SJCRH30 (cell line): ENCODE measurements around the gene C1RL. TPM values are rescaled to one million over a fixed set of nuclear protein-coding genes. Genes with fewer than 3 reads are reported as not detected.

Source experiments
- DNase-seq, 2 experiments: peaks; one replicate each; pipeline ENCODE4 v3.0.0-alpha.2; 2015 to 2020
- H3K27ac ChIP-seq: fragments of 250-450 bp; sonication (Bioruptor Pico); 2 replicates; pipeline ENCODE4 v1.5.1; 2020; ENCODE audit warnings: mild to moderate bottlenecking, moderate library complexity
- H3K27me3 ChIP-seq: fragments of 250-450 bp; sonication (Bioruptor Pico); 2 replicates; pipeline ENCODE4 v1.5.1; 2020; ENCODE audit warnings: mild to moderate bottlenecking, moderate library complexity
- H3K36me3 ChIP-seq: fragments of 250-450 bp; sonication (Bioruptor Pico); 2 replicates; pipeline ENCODE4 v1.5.1; 2020; ENCODE audit warnings: mild to moderate bottlenecking, moderate library complexity
- H3K4me1 ChIP-seq: fragments of 250-450 bp; sonication (Bioruptor Pico); 2 replicates; pipeline ENCODE4 v1.5.1; 2020; ENCODE audit warnings: mild to moderate bottlenecking, moderate library complexity
- H3K4me3 ChIP-seq: fragments of 250-450 bp; sonication (Bioruptor Pico); 2 replicates; pipeline ENCODE4 v1.5.1; 2020; ENCODE audit warnings: mild to moderate bottlenecking, moderate library complexity
- H3K9me3 ChIP-seq: fragments of 250-450 bp; sonication (Bioruptor Pico); replicated peaks from 2 replicates; pipeline ENCODE4 v1.5.1; 2020; ENCODE audit warnings: mild to moderate bottlenecking, moderate library complexity
- total RNA-seq: library from RNA; depleted of rRNA; stranded (reverse); fragments of >200 nt; shearing (Covaris generic); gene quantifications from 2 replicates; pipeline ENCODE4 v1.2.3, GENCODE V29; 2014

Gene C1RL
- total RNA-seq, 1 experiment from 2014 or later: 4.7 TPM

- peak within 1 kb of the TSS; percentile 63 for H3K4me3 ChIP-seq
- DNase-seq: no peak
- no peaks in the 10 kb centered on the region for H3K9me3 ChIP-seq
- H3K36me3 ChIP-seq: no peaks in the 10 kb centered on the region
- H3K27ac ChIP-seq: no peak within 1 kb of the TSS
- 0 out of 2 replicates have a peak, but pooled peaks cover 5% of the 10 kb centered on the region for H3K4me1 ChIP-seq
- peaks cover 16% of the 10 kb centered on the region for H3K27me3 ChIP-seq
These were observed 19.8 kb upstream of the C1RL start, which contains the start of gene RBP5 for GRCh38 chr12:7128681-7129286. Gene RBP5, minus strand, starts transcription at chr12:7128889. Its CDS starts 114 bp downstream, at chr12:7128775.

- H3K9me3 ChIP-seq: no peaks in the 10 kb centered on the region
- no peaks in the 10 kb centered on the region for H3K36me3 ChIP-seq
- H3K27me3 ChIP-seq: peaks cover 16% of the 10 kb centered on the region
- no peak overlapping the region for H3K27ac ChIP-seq
- H3K4me1 ChIP-seq: 0 out of 2 replicates have a peak, but pooled peaks cover 5% of the 10 kb centered on the region
- no peak for DNase-seq
- H3K4me3 ChIP-seq: no peak overlapping the region
These were observed 19.1 kb upstream of the C1RL start for GRCh38 chr12:7127916-7128626.

- Histone ChIP-seq H3K4me1 (0 out of 2 replicates have a peak, but pooled peaks cover 5% of the 10 kb centered on the region), H3K27me3 (peaks cover 9% of the 10 kb centered on the region), H3K36me3 (no peaks in the 10 kb centered on the region), H3K27ac (no peak overlapping the region), H3K9me3 (no peaks in the 10 kb centered on the region), H3K4me3 (no peak overlapping the region)
- DNase-seq: no peak
These were observed 16.7 kb upstream of the C1RL start for GRCh38 chr12:7125632-7126227.

- no peaks in the 10 kb centered on the region for H3K9me3 ChIP-seq
- no peak overlapping the region for H3K27ac ChIP-seq
- no peak overlapping the region for H3K4me3 ChIP-seq
- DNase-seq: no peak
- no peaks in the 10 kb centered on the region for H3K4me1 ChIP-seq
- H3K27me3 ChIP-seq: peaks cover 5% of the 10 kb centered on the region; the same call in 1 of the 2 replicates
- H3K36me3 ChIP-seq: no peaks in the 10 kb centered on the region
These were observed 14.9 kb upstream of the C1RL start for GRCh38 chr12:7123806-7124522.

- Histone ChIP-seq H3K27ac (no peak overlapping the region), H3K27me3 (peaks cover 5% of the 10 kb centered on the region; the same call in 1 of the 2 replicates), H3K4me1 (no peaks in the 10 kb centered on the region), H3K36me3 (no peaks in the 10 kb centered on the region), H3K4me3 (no peak overlapping the region), H3K9me3 (no peaks in the 10 kb centered on the region)
- DNase-seq: no peak
These were observed 14.1 kb upstream of the C1RL start for GRCh38 chr12:7122811-7123769.

GRCh38 chr12:7121324-7121723 lies 12.3 kb upstream of the C1RL start:
- Histone ChIP-seq H3K36me3 (no peaks in the 10 kb centered on the region; the same call in 1 of the 2 replicates), H3K27ac (no peak overlapping the region), H3K27me3 (peaks cover 5% of the 10 kb centered on the region; the same call in 1 of the 2 replicates), H3K9me3 (no peaks in the 10 kb centered on the region), H3K4me1 (no peaks in the 10 kb centered on the region), H3K4me3 (no peak overlapping the region)
- no peak for DNase-seq

GRCh38 chr12:7120166-7120565 lies 11.2 kb upstream of the C1RL start:
- peaks cover 5% of the 10 kb centered on the region; the same call in 1 of the 2 replicates for H3K27me3 ChIP-seq
- no peaks in the 10 kb centered on the region; the same call in 1 of the 2 replicates for H3K36me3 ChIP-seq
- DNase-seq: no peak
- no peaks in the 10 kb centered on the region for H3K9me3 ChIP-seq
- H3K4me1 ChIP-seq: no peaks in the 10 kb centered on the region
- H3K27ac ChIP-seq: no peak overlapping the region
- H3K4me3 ChIP-seq: no peak overlapping the region

- Histone ChIP-seq H3K27ac (no peak overlapping the region), H3K4me1 (no peaks in the 10 kb centered on the region), H3K4me3 (no peak overlapping the region), H3K9me3 (no peaks in the 10 kb centered on the region), H3K36me3 (no peaks in the 10 kb centered on the region; the same call in 1 of the 2 replicates), H3K27me3 (peaks cover under 1% of the 10 kb centered on the region; the same call in 1 of the 2 replicates)
- DNase-seq: no peak
These were observed 9.9 kb upstream of the C1RL start for GRCh38 chr12:7118881-7119280.

GRCh38 chr12:7117670-7118069 lies 8.7 kb upstream of the C1RL start:
- no peak for DNase-seq
- H3K36me3 ChIP-seq: no peaks in the 10 kb centered on the region; the same call in 1 of the 2 replicates
- H3K9me3 ChIP-seq: no peaks in the 10 kb centered on the region
- no peak overlapping the region for H3K27ac ChIP-seq
- H3K27me3 ChIP-seq: no peaks in the 10 kb centered on the region
- H3K4me1 ChIP-seq: no peaks in the 10 kb centered on the region
- no peak overlapping the region for H3K4me3 ChIP-seq

GRCh38 chr12:7116916-7117315 lies 7.9 kb upstream of the C1RL start:
- H3K27me3 ChIP-seq: no peaks in the 10 kb centered on the region
- no peak for DNase-seq
- H3K27ac ChIP-seq: no peak overlapping the region
- H3K9me3 ChIP-seq: no peaks in the 10 kb centered on the region
- H3K4me1 ChIP-seq: no peaks in the 10 kb centered on the region
- no peak overlapping the region for H3K4me3 ChIP-seq
- H3K36me3 ChIP-seq: no peaks in the 10 kb centered on the region; the same call in 1 of the 2 replicates

GRCh38 chr12:7116196-7116595 lies 7.2 kb upstream of the C1RL start:
- Histone ChIP-seq H3K36me3 (no peaks in the 10 kb centered on the region; the same call in 1 of the 2 replicates), H3K9me3 (no peaks in the 10 kb centered on the region), H3K4me1 (no peaks in the 10 kb centered on the region), H3K27ac (no peak overlapping the region), H3K4me3 (no peak overlapping the region), H3K27me3 (no peaks in the 10 kb centered on the region)
- no peak for DNase-seq

GRCh38 chr12:7114851-7115250 lies 5.8 kb upstream of the C1RL start:
- no peaks in the 10 kb centered on the region for H3K27me3 ChIP-seq
- no peaks in the 10 kb centered on the region for H3K4me1 ChIP-seq
- H3K36me3 ChIP-seq: no peaks in the 10 kb centered on the region; the same call in 1 of the 2 replicates
- DNase-seq: no peak
- no peak overlapping the region for H3K27ac ChIP-seq
- H3K9me3 ChIP-seq: no peaks in the 10 kb centered on the region
- H3K4me3 ChIP-seq: no peak overlapping the region

GRCh38 chr12:7114008-7114407 lies 5.0 kb upstream of the C1RL start:
- H3K4me1 ChIP-seq: no peaks in the 10 kb centered on the region
- no peaks in the 10 kb centered on the region for H3K9me3 ChIP-seq
- no peaks in the 10 kb centered on the region for H3K27me3 ChIP-seq
- no peak overlapping the region for H3K27ac ChIP-seq
- no peaks in the 10 kb centered on the region; the same call in 1 of the 2 replicates for H3K36me3 ChIP-seq
- no peak for DNase-seq
- no peak overlapping the region for H3K4me3 ChIP-seq
